Measurements from ENCODE around the gene OGFOD3.

OGFOD3 gene

GRCh38 chr17:82394278-82394677, 24.1 kb downstream of the OGFOD3 start:
- TF ChIP-seq CTCF (IDR thresholded peaks at IDR 0.05), result no peak

- no peak for TF ChIP-seq CTCF (IDR thresholded peaks at IDR 0.05)
Observed at GRCh38 chr17:82392941-82393340, 25.4 kb downstream of the OGFOD3 start.

- TF ChIP-seq CTCF (IDR thresholded peaks at IDR 0.05), result no peak
Observed at GRCh38 chr17:82392209-82392920, 26.0 kb downstream of the OGFOD3 start.

- TF ChIP-seq CTCF (IDR thresholded peaks at IDR 0.05), result no peak
Observed at GRCh38 chr17:82391496-82392066, 26.8 kb downstream of the OGFOD3 start.

GRCh38 chr17:82390860-82391435, 27.4 kb downstream of the OGFOD3 start:
- no peak for TF ChIP-seq CTCF (IDR thresholded peaks at IDR 0.05)

- no peak for TF ChIP-seq CTCF (IDR thresholded peaks at IDR 0.05)
Observed at GRCh38 chr17:82390015-82390859, 28.1 kb downstream of the OGFOD3 start.

- TF ChIP-seq CTCF (IDR thresholded peaks at IDR 0.05), result no peak
Observed at GRCh38 chr17:82389379-82389778, 29.0 kb downstream of the OGFOD3 start.
